GM21526 (cell line): ENCODE measurements around the gene AUTS2.

ENCODE experiments used
- ATAC-seq: cut with Tn5 transposase; IDR thresholded peaks from one replicate; pipeline ENCODE4 v1.9.1; 2021; ENCODE audit warnings: moderate library complexity; ENCODE audit not compliant: unreplicated experiment, low FRiP score

The AUTS2 gene

DNA sequence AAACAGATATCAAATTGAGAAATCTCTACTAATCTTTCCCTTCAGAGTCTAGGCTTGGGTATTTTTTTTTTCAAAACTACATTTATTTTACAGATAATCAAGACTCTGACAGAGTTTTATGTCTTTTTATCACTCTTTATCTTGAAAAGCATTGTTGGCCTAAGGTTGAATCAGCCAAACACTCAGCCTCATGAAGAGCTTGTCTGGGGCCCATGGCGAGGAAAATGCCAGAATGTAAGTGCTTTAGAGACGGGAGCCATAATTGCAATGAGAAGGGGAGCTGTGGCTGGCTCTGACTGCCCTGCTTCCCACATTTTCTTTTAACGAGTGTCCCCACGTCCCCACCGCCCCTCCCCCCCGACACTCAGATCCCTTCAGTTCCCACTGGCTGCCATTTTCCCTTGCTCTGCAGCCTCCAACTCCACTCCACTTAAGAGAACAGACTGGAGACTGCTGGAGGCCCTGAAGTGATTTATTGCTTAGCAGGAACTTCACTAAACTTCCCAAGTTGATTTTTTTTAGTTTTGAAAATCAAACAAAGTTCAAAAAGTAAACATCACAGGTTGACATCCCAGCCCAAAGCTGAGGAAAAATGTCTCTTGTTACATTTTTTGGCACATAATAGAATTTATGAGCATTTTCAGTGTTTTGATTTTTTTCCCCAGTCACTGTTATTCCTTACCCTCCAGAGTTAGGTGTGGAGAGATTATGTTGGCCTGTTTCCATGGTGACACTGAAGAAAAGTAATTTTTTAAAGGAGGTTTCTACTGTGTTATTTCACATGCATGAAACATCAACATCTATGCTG, 896.2 kb downstream of the AUTS2 start:
- no peak for ATAC-seq

DNA sequence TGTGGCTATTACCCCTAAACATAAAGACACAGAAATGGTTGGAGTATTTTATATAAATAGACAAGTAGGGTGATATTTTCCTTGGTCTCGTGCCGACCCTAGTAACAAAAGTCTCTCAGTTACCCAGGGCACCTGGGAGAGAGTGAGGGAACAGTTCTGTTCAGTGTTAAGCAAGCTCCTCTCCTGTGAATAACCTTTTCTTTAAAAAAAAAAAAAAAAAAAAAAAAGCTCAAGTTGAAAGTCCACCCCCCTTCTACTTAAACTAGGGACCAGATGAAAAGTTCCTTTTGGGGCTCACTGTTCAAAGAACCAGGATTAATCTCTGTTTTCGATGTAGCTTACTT, 896.7 kb downstream of the AUTS2 start:
- ATAC-seq: no peak

DNA sequence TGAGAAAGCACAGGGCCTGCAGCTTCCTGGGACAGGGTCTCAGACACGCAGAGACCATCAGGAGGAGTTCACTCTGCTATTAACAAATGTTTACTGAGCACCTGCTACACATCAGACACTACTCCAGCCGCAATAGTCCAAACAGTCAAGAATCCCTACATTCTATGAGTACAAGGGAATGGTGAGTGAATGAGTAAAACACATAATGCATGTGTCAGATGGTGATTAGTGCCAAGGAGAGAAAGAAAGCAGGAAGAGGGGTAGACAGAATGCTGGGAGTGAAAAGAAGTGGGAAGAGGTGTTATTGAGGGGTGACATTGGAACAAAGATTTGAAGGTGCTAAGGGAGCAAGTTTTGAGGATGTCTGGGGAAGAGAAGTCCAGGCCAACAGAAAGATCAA, 899.5 kb downstream of the AUTS2 start:
- no peak for ATAC-seq

DNA sequence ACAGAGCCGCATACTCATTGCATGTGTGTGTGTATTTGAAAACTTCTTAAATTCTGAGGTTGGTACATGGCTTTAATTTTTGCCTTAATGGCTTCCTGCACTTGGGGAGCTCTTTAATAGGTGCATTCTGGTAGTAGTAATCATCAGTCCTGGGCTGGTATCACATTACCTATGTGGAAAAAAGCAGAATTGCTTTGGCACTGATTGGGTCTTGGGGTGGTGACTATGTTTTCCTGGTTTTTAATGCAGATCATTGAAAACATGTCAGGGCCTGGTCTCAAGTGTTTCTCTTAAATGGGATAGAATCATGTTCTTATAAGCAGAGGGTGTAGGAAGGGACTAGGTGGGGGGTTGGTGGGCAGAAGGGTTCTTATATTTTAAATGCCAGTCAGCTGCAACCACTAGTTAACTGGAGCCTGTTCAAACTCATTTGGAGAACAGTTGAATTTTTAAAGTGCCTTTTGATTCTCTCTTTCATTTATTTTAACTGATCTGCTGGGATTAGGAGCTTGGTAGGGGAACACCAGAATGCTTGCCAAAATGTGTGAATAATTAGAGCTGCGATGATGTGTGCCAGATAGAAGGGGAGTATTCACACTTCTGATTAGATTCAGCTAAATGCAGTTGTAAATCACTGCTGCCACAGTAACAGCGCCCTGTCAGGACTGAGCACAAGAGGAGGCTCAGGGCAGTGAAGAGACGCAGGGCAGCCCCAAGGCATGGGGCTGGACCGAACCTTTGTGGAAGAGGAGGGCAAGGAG, 900.1 kb downstream of the AUTS2 start:
- no peak for ATAC-seq

GRCh38 chr7:70500261-70500660, 902.0 kb downstream of the AUTS2 start:
- no peak for ATAC-seq

- ATAC-seq: no peak
Observed at GRCh38 chr7:70502117-70502863, 904.0 kb downstream of the AUTS2 start.

DNA sequence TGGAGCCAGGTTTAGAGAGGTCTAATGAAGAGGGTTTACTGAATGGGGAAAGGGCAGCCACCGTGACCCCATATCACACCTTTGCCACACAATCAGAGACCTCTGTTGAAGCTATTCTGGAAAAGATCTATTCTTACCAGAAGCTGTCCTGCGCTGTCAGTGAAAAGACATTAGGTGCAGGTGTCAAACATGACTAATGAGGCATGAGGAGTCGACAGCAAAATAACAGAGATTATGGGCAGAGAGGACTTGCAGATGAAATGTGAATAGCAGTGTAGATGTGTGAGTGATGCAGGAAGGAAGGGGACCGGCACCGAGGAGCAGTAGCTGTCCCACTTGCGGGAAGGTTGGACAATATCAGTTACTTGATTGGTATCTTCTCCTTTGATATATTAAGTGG, 906.0 kb downstream of the AUTS2 start:
- no peak for ATAC-seq

DNA sequence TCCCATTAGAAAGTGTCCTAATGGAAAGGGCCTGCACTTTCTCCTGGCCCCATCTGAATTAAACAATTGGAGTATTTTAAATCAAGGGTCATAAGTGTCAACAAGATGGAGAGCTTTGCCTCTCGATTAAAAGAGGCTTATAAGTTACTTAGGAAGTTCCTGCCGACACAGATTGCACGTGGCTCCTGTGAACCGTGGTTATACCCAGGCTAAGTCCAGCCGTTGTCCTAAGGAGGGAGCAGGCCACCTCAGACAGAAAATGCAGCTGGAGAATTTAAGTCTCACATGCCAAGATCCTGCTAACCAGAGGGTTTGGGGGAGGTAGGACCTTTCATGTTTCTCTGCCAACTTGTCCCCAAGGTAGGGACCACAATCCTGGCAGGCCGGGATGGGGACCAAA, 907.2 kb downstream of the AUTS2 start:
- ATAC-seq: no peak

DNA sequence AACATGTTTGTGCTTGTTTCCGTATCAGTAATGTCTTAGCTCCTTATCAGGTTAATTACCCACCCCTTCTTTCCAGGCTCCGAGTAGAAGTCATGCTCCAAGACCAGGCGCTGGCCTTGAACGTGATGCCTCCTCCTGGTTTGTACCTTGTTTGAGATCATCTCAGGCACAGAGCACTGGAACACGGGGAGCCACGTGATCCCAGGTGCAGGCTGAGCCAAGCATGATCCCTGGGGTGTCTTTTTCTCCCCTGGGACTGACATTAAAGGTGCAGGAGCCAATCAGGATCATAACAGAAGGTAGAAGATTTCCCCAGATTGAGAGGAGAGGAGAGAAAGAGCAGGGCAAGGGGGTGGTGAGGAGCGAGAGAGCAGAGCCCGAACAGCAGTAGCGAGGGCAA, 907.6 kb downstream of the AUTS2 start:
- ATAC-seq: no peak

GRCh38 chr7:70506434-70506833, 908.2 kb downstream of the AUTS2 start:
- no peak for ATAC-seq

DNA sequence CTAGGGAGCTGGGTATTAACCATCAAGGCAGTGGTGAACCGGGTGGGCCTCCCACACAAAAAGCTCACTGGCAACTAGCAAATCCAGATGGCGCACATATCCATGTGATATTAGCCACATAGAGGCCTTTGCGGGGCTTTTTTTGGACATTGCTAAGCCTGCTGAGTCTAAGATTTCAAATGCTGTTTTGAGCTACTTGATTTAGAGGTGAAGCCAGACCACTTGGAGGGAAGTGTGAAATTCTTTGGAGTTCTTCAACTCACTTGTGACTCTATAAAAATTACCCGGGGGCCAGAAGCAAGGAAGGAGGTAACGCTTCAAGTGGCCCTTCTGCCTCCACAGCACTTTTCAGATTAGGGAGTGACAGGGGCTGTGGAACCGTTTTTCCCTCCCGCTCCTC, 913.9 kb downstream of the AUTS2 start:
- no peak for ATAC-seq

DNA sequence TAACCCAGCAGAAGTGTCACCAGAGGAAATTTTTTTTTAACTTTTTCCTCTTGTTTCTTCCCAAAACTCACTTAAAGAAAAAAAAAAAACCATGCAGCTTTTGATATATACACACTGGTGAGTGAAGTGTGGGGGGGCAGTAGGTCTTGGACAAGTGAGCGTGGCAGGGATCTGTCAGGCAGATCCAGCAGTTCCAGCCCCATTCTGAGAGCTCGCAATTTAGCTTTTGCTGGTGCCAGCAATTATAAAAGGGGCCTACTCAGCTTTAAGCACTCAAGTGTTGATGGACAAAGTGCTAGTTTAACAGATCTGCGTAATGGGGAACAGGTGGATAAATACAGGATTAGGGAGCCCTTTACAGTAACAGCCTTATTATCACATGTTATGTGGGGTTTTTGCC, 914.5 kb downstream of the AUTS2 start:
- no peak for ATAC-seq

- ATAC-seq: no peak
Observed at GRCh38 chr7:70520611-70521010, 922.3 kb downstream of the AUTS2 start.

GRCh38 chr7:70523249-70523988, 925.1 kb downstream of the AUTS2 start:
- no peak for ATAC-seq

DNA sequence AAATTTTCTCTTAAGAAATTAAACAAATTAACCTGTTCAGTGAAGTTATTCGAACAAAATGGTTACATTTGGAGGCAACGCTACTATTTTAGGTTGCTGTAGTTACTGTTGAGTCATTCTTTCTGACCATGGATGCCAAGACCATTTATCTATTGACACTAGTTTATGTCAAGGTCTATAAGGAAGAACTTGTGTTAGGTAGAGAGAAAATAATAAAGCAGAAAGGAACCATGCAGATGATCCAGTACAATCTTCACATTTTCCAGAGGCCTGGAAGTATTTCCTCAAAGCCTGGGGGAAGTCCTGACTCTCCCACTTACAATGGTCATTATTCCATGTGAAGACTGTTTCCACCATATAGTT, 925.7 kb downstream of the AUTS2 start:
- no peak for ATAC-seq

- ATAC-seq: no peak
Observed at GRCh38 chr7:70525991-70526390, 927.7 kb downstream of the AUTS2 start.

GRCh38 chr7:70527520-70528115, 929.3 kb downstream of the AUTS2 start:
- ATAC-seq: no peak

DNA sequence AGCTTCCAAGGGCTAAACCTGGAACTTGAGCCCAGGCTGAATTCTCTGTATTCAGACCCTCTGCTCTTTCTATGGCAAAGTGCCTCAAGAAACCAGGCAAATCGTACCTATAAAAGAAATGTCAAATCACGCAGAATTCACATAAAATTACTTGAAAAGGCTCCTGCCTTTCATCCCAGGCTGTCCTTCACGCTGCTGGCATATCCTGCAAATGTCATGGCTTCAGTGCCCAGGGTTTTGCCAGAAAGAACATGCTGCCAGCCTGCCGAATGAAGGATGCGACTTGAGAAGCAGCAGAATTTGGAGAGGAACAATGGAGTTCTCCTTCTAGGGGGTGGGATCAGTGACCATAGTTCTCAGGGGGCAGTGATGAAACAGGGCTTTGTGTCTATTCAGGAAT, 931.2 kb downstream of the AUTS2 start:
- no peak for ATAC-seq

- no peak for ATAC-seq
Observed at GRCh38 chr7:70529914-70530585, 931.8 kb downstream of the AUTS2 start.

DNA sequence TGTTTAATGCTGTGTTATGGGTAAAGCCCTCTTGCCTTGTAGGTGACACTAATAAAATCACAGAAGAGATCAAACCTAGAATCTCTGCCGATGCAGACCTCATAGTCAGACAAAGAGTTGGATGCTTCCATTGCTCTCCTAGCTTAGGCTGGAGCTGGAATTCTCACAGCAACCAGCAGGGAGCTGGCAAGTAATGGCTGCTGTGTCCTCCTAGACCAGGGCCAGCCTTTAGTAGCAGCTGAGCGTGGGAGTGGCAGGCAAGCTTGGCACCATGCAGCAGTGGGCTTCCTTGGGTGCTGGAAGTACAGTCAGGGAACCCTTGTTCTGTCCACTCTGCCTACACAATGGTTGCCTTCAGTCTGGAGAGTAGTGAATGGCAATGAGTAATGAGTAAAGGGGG, 935.3 kb downstream of the AUTS2 start:
- no peak for ATAC-seq
